WERI-Rb-1 (cell line): ENCODE measurements around the gene CRK.

Experiments used
- DNase-seq: peaks from one replicate; pipeline ENCODE4 v3.0.0-alpha.2; 2020
- H3K27ac ChIP-seq: fragments of 250-450 bp; sonication (Bioruptor Pico); 2 replicates; pipeline ENCODE4 v1.5.1; 2020; ENCODE audit warnings: mild to moderate bottlenecking, moderate library complexity
- H3K27me3 ChIP-seq: fragments of 250-450 bp; sonication (Bioruptor Pico); 2 replicates; pipeline ENCODE4 v1.5.1; 2021; ENCODE audit warnings: mild to moderate bottlenecking, low read depth, moderate library complexity; ENCODE audit not compliant: insufficient read depth, severe bottlenecking
- H3K36me3 ChIP-seq: fragments of 250-450 bp; sonication (Bioruptor Pico); 2 replicates; pipeline ENCODE4 v1.5.1; 2020; ENCODE audit warnings: mild to moderate bottlenecking, moderate library complexity
- H3K4me3 ChIP-seq: 2 replicates; pipeline ENCODE4 v1.5.1; 2011; ENCODE audit warnings: low read depth, mild to moderate bottlenecking, control low read depth, low read length
- H3K9me3 ChIP-seq: fragments of 250-450 bp; sonication (Bioruptor Pico); 2 replicates; pipeline ENCODE4 v1.5.1; 2021; ENCODE audit warnings: mild to moderate bottlenecking, moderate library complexity; ENCODE audit not compliant: severe bottlenecking
- CTCF ChIP-seq: IDR thresholded peaks from 2 replicates; pipeline ENCODE4 v1.5.1; 2011; ENCODE audit warnings: low read depth, mild to moderate bottlenecking, control low read depth, inconsistent platforms, low read length

The CRK gene

GRCh38 chr17:1484060-1484535 is 28.1 kb upstream of the CRK start:
- H3K27me3 ChIP-seq = no peaks in the 10 kb centered on the region
- H3K4me3 ChIP-seq = no peak overlapping the region

GRCh38 chr17:1482680-1483079 is 26.6 kb upstream of the CRK start:
- H3K36me3 ChIP-seq = peaks cover 34% of the 10 kb centered on the region
- DNase-seq = no peak
- no peak overlapping the region for H3K4me3 ChIP-seq
- H3K27ac ChIP-seq = no peak overlapping the region
- TF ChIP-seq CTCF = no peak
- peaks cover 3% of the 10 kb centered on the region for H3K9me3 ChIP-seq
- no peaks in the 10 kb centered on the region for H3K27me3 ChIP-seq

More at GRCh38 chr17:1484060-1484535, 28.1 kb upstream of the CRK start:
- H3K36me3 ChIP-seq = peaks cover 22% of the 10 kb centered on the region
- peaks cover 3% of the 10 kb centered on the region for H3K9me3 ChIP-seq
- DNase-seq = no peak
- TF ChIP-seq CTCF = no peak
- 0 out of 2 replicates have a peak overlapping the region, but pooled peaks have one; percentile 31 for H3K27ac ChIP-seq

- Histone ChIP-seq H3K27me3 (no peaks in the 10 kb centered on the region), H3K9me3 (peaks cover 2% of the 10 kb centered on the region), H3K27ac (no peak overlapping the region), H3K36me3 (peaks cover 37% of the 10 kb centered on the region), H3K4me3 (no peak overlapping the region)
- no peak for DNase-seq
- TF ChIP-seq CTCF = no peak
These were observed 25.7 kb upstream of the CRK start for GRCh38 chr17:1481736-1482135.

- H3K36me3 ChIP-seq = peaks cover 42% of the 10 kb centered on the region
- H3K27ac ChIP-seq = no peak overlapping the region
These were observed 24.9 kb upstream of the CRK start for GRCh38 chr17:1480747-1481465.

GRCh38 chr17:1478418-1478817 is 22.4 kb upstream of the CRK start:
- Histone ChIP-seq H3K9me3 (no peaks in the 10 kb centered on the region), H3K27ac (no peak overlapping the region), H3K27me3 (no peaks in the 10 kb centered on the region), H3K4me3 (no peak overlapping the region), H3K36me3 (peaks cover 42% of the 10 kb centered on the region)
- TF ChIP-seq CTCF = no peak
- DNase-seq = no peak

More at GRCh38 chr17:1480747-1481465, 24.9 kb upstream of the CRK start:
- H3K4me3 ChIP-seq = no peak overlapping the region
- no peaks in the 10 kb centered on the region for H3K27me3 ChIP-seq
- TF ChIP-seq CTCF = no peak
- H3K9me3 ChIP-seq = no peaks in the 10 kb centered on the region
- DNase-seq = no peak

GRCh38 chr17:1475321-1475854 is 19.4 kb upstream of the CRK start:
- Histone ChIP-seq H3K27me3 (no peaks in the 10 kb centered on the region), H3K4me3 (no peak overlapping the region), H3K27ac (no peak overlapping the region; the same call in 1 of the 2 replicates), H3K36me3 (peaks cover 25% of the 10 kb centered on the region), H3K9me3 (no peaks in the 10 kb centered on the region)
- no peak for DNase-seq
- no peak for TF ChIP-seq CTCF
